GM19035 (cell line): Measurements from ENCODE around the gene CES3.
A peak's percentile ranks its signal among the peaks of the same experiment; 100 is the strongest.

ENCODE experiments used
- ATAC-seq: cut with Tn5 transposase; IDR thresholded peaks from one replicate; pipeline ENCODE4 v1.9.1; 2021; ENCODE audit not compliant: unreplicated experiment

The CES3 gene

DNA sequence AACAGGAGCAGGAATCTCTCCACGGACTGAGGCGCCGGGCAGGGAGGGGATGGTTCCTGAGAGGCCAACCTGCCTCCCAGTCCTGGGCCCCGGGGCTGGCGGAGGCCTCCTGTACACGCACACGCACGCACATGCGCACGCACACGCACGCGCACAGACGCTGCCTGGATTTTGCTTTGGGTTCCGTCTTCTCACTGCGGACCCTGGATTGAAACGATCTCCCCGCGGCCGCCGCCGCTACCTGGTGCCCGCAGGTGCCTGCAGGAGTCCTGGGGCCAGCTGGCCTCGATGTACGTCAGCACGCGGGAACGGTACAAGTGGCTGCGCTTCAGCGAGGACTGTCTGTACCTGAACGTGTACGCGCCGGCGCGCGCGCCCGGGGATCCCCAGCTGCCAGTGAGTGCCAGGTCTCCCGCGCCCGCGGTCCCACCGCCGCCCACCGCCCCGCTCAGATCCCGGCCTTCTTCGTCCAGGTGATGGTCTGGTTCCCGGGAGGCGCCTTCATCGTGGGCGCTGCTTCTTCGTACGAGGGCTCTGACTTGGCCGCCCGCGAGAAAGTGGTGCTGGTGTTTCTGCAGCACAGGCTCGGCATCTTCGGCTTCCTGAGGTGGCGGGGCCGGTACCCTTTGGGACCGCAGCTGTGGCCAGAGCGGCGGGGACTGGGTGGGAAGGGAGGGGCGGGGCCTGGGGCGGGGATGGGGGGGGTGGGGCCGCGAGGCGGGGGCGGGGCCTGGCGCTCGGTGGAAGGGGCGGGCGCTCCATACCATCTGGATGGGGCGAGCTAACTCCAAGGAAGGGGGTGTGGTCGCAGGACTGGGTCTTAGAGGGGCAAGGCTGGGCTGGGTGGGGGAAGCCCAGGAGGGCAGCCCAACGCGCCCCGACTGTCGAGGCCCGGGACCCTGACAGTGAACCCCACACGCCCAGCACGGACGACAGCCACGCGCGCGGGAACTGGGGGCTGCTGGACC, 39.6 kb downstream of the CES3 start:
- no peak for ATAC-seq

DNA sequence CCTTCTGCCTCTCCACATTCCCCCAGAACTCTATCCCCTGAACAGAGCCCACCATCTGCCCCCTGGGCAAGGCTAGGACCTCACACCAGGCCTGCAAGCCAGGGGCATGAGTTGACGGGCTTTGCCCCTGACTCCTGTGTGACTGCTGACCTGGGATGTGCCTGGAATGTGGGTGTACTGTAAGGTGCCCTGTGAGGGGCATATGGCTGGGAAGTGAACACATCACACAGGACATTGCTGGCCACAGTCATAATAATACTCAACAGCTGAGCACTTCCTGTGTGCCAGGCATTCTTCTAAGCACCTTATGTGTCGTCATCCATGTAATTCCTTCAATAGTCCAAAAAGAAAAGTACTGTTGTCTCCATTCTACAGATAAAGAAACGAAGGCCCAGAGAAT, 40.7 kb downstream of the CES3 start:
- no peak for ATAC-seq

DNA sequence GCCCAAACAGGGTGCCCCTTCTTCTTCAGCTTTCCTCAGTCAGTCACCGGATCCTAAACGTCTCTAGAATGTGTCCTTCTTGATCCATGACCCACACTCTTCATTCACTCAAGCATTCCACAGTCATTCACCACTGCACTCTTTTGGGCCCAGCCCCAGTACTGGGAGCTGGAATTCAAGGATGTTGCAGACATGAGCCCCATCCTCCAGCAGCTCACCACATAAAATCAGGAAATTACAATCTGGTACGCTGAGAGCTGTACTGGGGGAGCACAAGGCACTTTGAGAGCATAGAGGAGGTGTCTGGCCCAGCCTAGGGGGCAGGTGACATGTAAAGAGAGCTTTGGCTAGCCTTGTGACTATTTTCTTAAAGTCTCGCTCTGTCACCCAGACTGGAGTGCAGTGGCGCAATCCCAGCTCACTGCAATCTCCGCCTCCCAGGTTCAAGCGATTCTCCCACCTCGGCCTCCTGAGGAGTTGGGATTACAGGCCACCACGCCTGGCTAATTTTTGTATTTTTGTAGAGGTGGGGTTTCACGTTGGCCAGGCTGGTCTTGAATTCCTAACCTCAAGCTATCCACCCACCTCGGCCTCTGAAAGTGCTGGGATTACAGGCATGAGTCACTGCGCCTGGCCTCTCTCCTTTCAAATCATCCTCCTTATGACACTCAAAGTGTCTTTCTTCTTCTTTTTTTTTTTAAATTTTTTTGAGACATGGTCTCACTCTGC, 46.0 kb downstream of the CES3 start:
- no peak for ATAC-seq

DNA sequence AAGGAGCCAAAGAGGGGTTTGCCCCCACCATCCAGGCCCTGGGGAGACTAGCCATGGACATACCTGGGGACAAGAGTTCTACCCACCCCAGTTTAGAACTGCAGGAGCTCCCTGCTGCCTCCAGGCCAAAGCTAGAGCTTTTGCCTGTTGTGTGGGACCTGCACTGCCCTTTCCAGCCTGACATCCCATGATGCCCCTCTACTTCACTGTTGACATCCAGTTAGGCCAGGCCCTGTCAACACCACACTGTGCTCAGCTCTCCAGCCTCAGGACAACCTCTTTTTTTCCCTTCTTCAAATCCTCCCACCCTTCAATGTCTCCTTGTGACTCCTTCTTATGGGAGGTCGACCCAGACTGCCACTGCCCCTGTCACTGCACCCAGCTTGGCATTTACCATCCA, 48.1 kb downstream of the CES3 start:
- no peak for ATAC-seq

DNA sequence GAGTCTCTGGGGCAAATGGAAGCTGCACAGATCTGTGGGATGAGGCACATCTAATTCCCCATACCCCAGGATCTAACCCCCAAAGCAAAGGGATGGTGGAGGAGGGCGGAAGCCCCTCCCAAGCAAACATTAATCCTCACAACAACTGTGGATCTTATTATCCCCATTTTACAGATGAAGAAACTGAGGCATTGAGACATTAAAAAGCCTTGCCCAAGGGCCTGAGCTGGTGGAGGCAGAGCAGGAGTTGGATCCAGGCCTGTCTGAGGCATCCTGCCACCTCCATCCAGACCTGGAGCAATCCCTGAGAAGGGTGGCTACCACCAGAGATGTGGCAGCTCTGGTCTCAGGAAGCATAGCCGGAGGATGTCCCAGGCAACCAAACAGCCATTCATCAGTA, 50.2 kb downstream of the CES3 start:
- ATAC-seq = no peak

DNA sequence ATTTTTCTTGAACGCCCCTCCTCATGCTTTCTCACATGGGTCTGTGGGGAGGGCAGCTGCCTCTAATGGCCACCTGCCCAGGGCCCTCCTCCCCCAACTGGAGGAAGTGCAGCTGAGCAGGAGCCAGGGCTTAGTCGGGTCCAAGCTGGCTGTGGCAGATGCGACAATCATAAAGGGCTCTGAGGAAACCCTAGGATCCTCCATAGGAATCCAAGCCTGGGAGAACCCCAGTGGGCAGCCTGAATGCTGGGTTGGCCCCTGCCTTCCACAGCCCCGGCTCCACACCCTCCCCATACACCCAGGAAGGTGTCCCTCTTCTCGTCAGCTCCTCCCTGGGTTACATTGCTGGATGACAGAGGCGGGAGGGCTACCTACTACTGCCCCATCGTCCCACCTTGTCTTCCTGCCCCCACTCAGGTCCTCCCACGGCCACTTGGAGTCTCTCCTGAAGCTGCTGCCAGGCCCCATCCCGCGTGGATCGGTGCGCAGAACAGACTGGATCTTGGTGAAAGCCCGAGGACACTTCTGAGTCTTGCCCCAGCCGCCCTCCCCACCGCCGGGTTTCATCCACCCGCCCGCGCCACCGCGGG, 52.3 kb downstream of the CES3 start:
- ATAC-seq = no peak

DNA sequence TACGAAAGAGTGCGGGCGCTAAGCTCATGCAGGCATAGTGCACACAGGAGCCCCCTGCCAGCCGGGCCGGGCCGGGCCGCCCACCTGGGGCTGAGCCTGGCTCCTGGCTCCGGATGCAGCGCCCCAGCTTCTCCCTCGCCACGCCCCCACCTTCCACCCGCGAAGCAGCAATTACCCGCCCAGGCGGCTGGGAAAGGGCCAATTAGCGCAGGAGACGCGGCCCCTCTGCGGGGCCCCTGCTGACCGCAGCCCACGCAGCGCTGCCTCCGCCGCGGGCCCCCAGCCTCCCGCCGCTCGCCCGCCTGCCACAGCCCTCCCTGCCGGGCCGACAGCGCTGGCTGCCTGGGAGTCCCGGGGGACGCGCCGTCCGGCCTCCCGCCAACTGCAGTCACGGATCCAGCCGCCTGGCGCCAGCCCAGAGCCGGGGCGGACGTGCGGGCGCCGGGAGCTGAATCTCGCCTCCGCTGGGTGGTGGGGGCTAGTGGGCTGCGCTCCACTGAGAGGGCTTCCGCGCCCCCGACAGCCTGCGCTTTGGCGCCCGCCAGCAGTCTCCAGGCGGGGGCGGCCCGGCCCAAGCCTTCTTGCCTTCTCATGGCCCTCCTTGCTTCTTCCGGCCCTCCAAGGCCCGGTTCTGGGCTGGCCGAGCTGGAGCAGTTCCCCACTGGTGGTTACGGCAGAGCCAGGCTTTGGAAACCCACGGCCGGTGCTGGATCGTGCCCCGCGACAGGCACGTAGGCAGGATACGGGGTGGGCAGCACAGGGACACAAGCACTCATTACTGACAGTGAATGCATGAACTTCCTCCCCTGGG, 53.0 kb downstream of the CES3 start:
- no peak for ATAC-seq

DNA sequence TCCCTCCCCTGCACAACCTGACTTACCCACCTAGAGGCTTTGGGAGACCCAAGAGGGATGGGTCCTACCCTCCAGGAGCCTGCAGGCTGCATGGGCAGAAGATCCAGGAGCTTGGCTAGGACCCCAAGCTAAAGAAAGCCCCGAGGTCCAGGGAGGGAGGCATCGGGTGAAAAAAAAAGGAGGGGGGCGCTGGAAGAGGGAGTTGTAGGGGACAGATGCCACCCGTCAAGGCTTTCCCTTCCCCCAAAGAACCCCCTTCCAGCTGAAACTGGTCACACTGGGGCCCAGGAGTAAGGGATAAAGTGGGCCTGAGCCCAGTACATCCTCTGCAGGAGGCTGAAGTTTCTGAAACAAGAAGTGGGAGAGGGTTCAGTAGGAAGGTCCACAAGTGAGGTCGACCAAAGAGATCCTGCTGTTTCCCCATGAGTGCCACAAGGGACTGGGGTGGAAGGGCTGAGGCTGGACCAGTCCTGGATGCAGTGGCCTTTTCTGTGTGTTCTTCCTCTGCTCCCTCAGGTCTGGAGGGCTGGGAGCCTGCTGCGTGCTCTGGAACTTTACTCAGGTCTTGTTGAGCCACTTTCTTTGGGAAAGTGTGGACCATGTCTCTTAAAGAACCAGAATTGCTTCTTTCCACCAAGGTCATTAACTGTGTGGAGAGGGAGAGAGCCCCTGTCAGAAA, 53.7 kb downstream of the CES3 start:
- no peak for ATAC-seq

DNA sequence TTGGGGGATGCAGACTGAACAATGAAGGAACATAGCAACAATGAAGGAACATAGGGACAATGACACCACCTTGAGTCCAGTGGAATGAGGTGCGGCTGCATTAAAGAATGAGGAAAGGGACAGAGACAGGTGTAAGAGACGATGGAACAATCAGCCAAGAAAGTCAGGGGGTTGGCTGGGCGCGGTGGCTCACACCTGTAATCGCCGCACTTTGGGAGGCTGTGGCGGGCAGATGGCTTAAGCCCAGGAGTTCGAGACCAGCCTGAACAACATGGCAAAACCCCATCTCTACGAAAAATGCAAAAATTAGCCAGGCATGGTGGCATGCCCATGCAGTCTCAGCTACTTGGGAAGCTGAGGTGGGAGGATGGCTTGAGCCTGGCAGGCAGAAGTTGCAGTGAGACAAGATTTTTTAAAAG, 54.3 kb downstream of the CES3 start:
- ATAC-seq = no peak

DNA sequence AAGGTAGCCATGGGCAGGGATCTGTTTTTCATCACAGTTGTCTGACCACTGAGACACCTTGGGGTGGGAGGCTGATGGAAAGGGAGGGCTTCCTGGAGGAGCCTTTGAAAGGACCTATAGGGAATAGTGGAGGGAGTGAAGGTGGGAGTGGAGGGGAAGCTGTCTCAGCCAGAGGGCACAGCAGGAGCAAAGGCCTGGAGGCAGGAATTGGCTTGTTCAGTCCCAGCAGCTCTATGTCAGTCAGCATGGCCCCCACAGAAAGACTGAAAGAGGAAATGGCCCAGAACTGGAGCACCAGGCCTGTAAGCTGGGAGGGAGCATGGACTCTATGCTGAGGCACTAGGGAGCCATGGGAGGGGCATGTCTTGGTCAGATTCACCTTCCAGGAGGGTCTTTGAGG, 55.1 kb downstream of the CES3 start:
- no peak for ATAC-seq

DNA sequence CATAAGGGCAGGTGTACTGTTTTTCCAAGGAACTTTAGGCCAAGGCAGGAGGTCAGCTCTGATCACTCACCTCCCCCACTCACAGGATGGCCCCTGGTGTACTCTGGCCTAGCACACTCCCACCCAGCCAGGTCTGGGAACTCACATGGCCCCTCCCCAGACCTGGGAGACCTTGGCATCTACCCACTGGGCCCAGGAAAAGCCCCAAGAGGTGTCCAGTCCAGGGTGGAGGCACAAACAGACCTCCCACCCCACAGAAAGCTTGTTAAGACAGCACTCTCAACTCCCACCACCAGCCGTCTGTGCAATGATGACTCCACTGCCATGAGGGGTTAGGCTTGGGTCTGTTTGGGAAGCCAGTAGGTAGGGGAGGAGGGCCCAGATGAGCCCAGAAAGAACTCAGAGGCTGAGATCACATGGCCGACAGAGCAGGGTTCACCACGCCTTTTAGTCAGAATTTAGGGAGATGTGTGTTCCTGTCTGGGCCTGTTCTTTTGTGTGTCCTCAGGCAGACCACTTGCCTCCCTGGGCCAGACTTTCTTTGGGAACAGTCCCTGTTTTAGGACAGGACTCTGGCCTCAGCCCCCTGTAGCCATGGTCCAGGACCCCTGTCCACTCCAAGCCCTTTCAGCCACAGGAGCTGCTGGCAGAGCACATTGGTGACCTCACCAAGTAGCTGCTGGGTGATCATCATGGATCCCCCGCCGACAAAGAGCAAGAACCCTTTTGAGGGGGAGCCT, 55.8 kb downstream of the CES3 start:
- no peak for ATAC-seq

DNA sequence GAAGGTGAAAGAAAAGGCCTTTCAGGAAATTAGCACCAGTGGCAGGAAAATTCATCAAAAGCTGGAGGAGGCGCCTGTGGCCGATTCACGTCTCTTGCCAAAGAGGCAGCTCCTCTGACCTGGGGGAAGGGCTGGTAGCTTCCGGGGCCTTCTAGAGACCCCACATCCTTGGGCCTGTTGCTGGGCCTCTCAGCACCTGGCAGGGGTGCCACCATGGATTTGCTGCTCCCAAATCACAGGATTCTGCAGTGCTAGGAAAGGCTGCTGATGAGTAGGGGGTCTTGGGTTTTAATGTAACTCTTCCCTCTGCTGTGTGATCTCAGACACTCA, 56.3 kb downstream of the CES3 start:
- no peak for ATAC-seq

DNA sequence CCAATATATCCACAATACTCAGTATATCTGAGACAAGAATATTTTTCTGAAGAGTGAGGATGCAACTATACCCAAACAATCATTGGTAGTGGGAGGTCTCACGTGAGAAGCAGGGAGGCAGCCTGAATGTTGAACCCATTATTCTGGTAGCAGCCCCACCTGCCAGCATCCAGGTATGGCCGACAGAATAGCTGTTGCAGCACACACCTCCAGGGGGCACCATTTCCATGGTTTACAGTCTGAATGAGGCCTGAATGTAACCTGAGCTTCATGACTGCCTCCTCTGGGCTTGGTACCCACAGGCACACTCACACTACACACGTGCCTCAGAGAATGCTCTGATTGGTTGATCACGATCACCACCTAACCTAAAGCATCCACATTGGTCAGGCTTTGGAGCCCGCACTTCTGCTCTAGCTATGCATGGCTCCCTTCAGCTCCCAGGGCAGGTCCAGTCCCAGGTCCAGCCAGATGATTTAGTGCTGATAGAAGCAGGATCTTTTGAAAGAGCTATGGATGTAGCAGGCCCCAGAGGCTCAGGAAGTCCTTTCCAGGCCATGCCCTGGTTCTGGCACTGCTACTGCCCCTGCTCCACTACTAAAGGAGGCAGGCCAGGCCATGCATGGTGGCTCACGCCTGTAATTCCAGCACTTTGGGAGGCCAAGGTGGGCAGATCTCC, 56.9 kb downstream of the CES3 start:
- peak; percentile 73 for ATAC-seq

DNA sequence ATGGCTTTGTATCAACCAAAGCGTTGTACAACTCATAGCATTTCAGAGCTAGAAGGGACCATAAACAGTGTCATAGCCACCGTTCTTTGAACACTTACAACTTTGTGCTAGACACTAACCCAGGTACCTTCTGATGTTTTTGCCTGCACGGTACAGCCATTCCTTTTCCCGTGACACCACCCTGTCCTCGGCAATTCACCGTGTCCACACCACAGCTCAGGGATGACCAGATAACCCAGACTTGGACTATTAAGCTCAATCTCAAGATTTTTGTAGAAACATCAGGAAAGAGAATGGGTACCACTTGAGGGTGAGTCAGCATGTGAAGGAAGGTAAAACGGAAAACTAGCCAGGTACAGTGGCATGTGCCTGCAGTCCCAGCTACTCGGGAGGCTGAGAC, 58.1 kb downstream of the CES3 start:
- no peak for ATAC-seq

DNA sequence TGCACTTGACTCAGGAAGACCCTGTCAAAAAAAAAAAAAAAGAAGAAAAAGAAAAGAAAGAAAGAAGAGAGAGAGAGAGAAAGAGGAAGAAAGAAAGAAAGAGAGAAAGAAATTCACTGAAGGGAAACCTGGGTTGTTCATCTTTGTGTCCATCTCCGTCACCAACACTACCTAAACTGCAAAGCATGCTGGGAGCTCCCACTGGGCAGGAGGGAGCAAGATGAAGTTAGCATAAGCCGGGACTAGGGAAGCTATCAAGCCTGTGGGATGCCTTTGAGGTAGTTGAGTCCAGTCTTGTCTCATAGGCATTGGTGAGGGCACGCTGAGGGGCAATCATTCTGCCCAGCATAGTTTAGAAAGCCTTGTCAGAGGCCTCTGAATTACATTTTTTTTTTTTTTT, 60.3 kb downstream of the CES3 start:
- ATAC-seq = no peak

DNA sequence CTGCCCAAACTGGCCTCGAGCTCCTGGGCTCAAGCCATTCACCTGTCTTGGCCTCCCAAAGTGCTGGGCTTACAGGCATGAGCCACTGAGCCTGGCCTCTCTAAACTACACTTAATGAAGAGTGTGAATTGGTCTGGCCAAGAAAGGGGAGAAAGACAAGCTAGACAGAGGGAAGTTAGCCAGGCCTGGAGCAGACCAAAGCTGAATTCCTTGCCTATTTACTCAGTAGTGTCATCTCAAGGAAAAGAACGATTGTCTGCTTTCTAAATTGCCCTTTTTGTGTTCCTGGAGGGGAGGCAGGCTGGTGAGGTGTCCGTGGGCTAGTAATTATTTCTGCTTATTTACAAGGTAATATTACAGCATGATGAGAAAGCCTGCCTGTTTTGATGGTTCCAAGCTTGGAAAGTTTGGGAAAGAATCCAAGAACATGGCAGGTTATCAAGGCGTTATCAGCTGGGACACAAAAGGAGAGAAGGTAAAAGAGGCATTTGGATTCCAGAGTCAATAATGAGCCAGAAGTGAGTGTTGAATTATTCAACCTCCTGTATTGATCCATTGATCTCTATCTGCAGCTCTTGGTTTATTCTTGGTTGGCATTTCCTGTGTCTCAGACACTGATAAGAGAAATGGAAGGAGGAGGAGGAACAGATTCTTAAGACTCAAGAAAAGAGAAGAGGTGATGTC, 61.6 kb downstream of the CES3 start:
- ATAC-seq = no peak

DNA sequence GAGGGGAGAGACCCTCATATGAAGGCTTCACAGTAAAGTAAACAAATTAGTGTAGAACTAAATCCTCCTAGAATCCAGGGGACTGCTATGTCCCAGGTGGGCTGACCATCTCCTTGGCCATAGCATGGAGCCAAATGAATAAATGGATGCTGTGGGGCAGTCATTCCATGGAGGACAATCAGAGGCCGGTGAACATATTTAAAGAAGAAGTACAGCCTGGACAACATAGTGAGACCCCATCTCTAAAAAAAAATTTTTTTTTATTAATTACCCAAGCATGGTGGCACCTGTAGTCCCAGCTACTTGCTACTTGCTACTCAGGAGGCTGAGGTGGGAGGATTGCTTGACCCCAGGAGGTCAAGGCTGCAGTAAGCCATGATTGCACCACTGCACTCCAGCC, 62.6 kb downstream of the CES3 start:
- no peak for ATAC-seq
